Mucosa of descending colon (tissue), 3 donors: ENCODE measurements around the gene WDR1. TPM values are rescaled to one million over a fixed set of nuclear protein-coding genes. Genes with fewer than 3 reads are reported as not detected.

ENCODE experiments used
- ATAC-seq: fragments of 200-7000 bp; cut with Tn5 transposase; one replicate; pipeline ENCODE4 v1.9.1; 2020; ENCODE audit warnings: mild to moderate bottlenecking, moderate library complexity
- DNase-seq, 3 donors: peaks; one replicate each; pipeline ENCODE4 v3.0.0-alpha.2; 2020
- H3K36me3 ChIP-seq: fragments of 200-600 bp; one replicate; pipeline ENCODE4 v1.8.0; 2021; ENCODE audit warnings: low read depth, mild to moderate bottlenecking
- H3K4me1 ChIP-seq: fragments of 200-600 bp; one replicate; pipeline ENCODE4 v1.8.0; 2021; ENCODE audit warnings: low read depth, mild to moderate bottlenecking
- H3K4me3 ChIP-seq: fragments of 200-600 bp; one replicate; pipeline ENCODE4 v1.8.0; 2021; ENCODE audit warnings: mild to moderate bottlenecking
- H3K9me3 ChIP-seq: fragments of 200-600 bp; one replicate; pipeline ENCODE4 v1.8.0; 2021; ENCODE audit warnings: mild to moderate bottlenecking
- CTCF ChIP-seq: fragments of 200-600 bp; IDR thresholded peaks from one replicate; pipeline ENCODE4 v1.8.0; 2022; ENCODE audit warnings: antibody characterized with exemption, mild to moderate bottlenecking
- intact Hi-C, 2 donors: fragments of 100-400 bp; cut with DNase I in 1 of 2; cut with micrococcal nuclease in 1 of 2; formaldehyde crosslinking; loops; one replicate each; pipeline versions ENCODE4 v1.11.0 to v1.11.1; 2022; cut with DNase I, micrococcal nuclease
- total RNA-seq, 3 donors: library from RNA; stranded (reverse); fragmentation: NEBNext Ultra II Directional in 2 of 3; extraction: Animal tissue kit (Norgen Biotek cat#: 25700) in 2 of 3; gene quantifications; one replicate each; pipeline versions ENCODE4 v1.2.1 to v1.2.4, GENCODE V29; 2021 to 2023
- donor health status: DM: no; HTN: no; CAD: no; lungs with moderate emphysema.
- donor health status: DM: no; HTN: no; CAD: no.
- donor health status: DM: no; HTN: yes; CAD: no.

The WDR1 gene
- total RNA-seq, 3 donors from 2014 or later, result 366 to 467 (median 380) TPM

GRCh38 chr4:10089346-10089745 lies 27.3 kb downstream of the WDR1 start:
- TF ChIP-seq CTCF, result peak; percentile 79
- intact Hi-C loops, result no loop called here
- no peaks in the 10 kb centered on the region for H3K9me3 ChIP-seq
- H3K4me1 ChIP-seq, result peaks cover 48% of the 10 kb centered on the region
- ATAC-seq (peak; percentile 87), DNase-seq (peak; percentile 82 to 90 (median 88))
- H3K36me3 ChIP-seq, result peaks cover 26% of the 10 kb centered on the region
- no peak overlapping the region for H3K4me3 ChIP-seq

GRCh38 chr4:10088135-10089010 lies 28.2 kb downstream of the WDR1 start:
- H3K4me1 ChIP-seq, result peaks cover 42% of the 10 kb centered on the region
- intact Hi-C loops, result no loop called here
- DNase-seq, result peak in 2 of 3 donors; percentile 23 to 39
- no peaks in the 10 kb centered on the region for H3K9me3 ChIP-seq
- no peak for ATAC-seq
- no peak for TF ChIP-seq CTCF
- peaks cover 32% of the 10 kb centered on the region for H3K36me3 ChIP-seq
- H3K4me3 ChIP-seq, result no peak overlapping the region

GRCh38 chr4:10087152-10087791 lies 29.3 kb downstream of the WDR1 start:
- DNase-seq (peak in 2 of 3 donors; percentile 26 to 37), ATAC-seq (no peak)
- H3K4me1 ChIP-seq, result peaks cover 31% of the 10 kb centered on the region
- no peak overlapping the region for H3K4me3 ChIP-seq
- no peaks in the 10 kb centered on the region for H3K9me3 ChIP-seq
- intact Hi-C loops, result no loop called here
- peaks cover 32% of the 10 kb centered on the region for H3K36me3 ChIP-seq
- TF ChIP-seq CTCF, result no peak

GRCh38 chr4:10086506-10087120 lies 30.0 kb downstream of the WDR1 start:
- no peak for TF ChIP-seq CTCF
- H3K4me1 ChIP-seq, result peaks cover 25% of the 10 kb centered on the region
- no peak for ATAC-seq
- intact Hi-C loops, result no loop called here
- H3K4me3 ChIP-seq, result no peak overlapping the region
- peaks cover 39% of the 10 kb centered on the region for H3K36me3 ChIP-seq
- peak in 2 of 3 donors; percentile 29 to 51 for DNase-seq
- H3K9me3 ChIP-seq, result no peaks in the 10 kb centered on the region

- no peak for ATAC-seq
- Histone ChIP-seq H3K36me3 (peaks cover 40% of the 10 kb centered on the region), H3K9me3 (no peaks in the 10 kb centered on the region), H3K4me3 (no peak overlapping the region), H3K4me1 (peaks cover 19% of the 10 kb centered on the region)
- intact Hi-C loops, result no loop called here
- peak in 2 of 3 donors; percentile 15 to 30 for DNase-seq
- TF ChIP-seq CTCF, result no peak
Observed at GRCh38 chr4:10085828-10086505, 30.6 kb downstream of the WDR1 start.
